HEK293 (cell line): ENCODE results near the gene TM2D3.
A peak's percentile ranks its signal among the peaks of the same experiment; 100 is the strongest.

Experiments used
- CTCF ChIA-PET: fragments of 350-600 bp; formaldehyde crosslinking; extraction: SDS; loops from one replicate; lab custom pipeline; 2021; ENCODE audit warnings: antibody characterized with exemption; lab: Yijun Ruan, JAX
- POLR2A ChIA-PET: fragments of 300-600 bp; formaldehyde crosslinking; extraction: SDS; loops from one replicate; lab custom pipeline; 2020; ENCODE audit warnings: antibody characterized with exemption, inconsistent platforms; lab: Yijun Ruan, JAX
- H3K27ac ChIP-seq: fragments of 200-500 bp; sonication (Bioruptor generic); 2 replicates; pipeline ENCODE4 v1.5.1; 2014; ENCODE audit warnings: low read depth, low read length, control low read depth, inconsistent platforms; ENCODE audit errors: extremely low read depth
- H3K36me3 ChIP-seq, 2 experiments: fragments of 200-500 bp in 1 of 2; sonication (Bioruptor generic) in 1 of 2; 1 replicate in 1 of 2; 2 replicates in 1 of 2; pipeline ENCODE4 v1.5.1; 2014 to 2017; ENCODE audit warnings: inconsistent platforms in 2 of 2, low read length in 2 of 2; ENCODE audit not compliant: control insufficient read depth in 2 of 2, insufficient read depth in 1 of 2
- H3K4me1 ChIP-seq: fragments of 200-500 bp; sonication (Bioruptor generic); 2 replicates; pipeline ENCODE4 v1.5.1; 2014; ENCODE audit warnings: mild to moderate bottlenecking, low read length, inconsistent platforms; ENCODE audit not compliant: control insufficient read depth, insufficient read depth
- H3K4me3 ChIP-seq: 2 replicates; pipeline ENCODE4 v1.5.1; 2011; ENCODE audit warnings: low read depth, mild to moderate bottlenecking, control low read depth, low read length, moderate library complexity
- H3K9me3 ChIP-seq: fragments of 200-500 bp; sonication (Bioruptor generic); 2 replicates; pipeline ENCODE4 v1.5.1; 2014; ENCODE audit warnings: low read depth, low read length, inconsistent platforms; ENCODE audit not compliant: control insufficient read depth, insufficient read depth
- ELK4 ChIP-seq: IDR thresholded peaks from 2 replicates; pipeline ENCODE4 v1.6.1; 2011; ENCODE audit warnings: mild to moderate bottlenecking, low read depth, low read length, borderline replicate concordance
- KLF17 ChIP-seq: fragments of 450-650 bp; formaldehyde crosslinking; IDR thresholded peaks from 2 replicates; pipeline ENCODE4 v1.5.1; 2016; ENCODE audit warnings: missing biosample characterization, missing genetic modification characterization
- PRDM1 ChIP-seq: fragments of 450-650 bp; formaldehyde crosslinking; IDR thresholded peaks from 2 replicates; pipeline ENCODE4; 2016; ENCODE audit warnings: missing biosample characterization, missing genetic modification characterization
- REPIN1 ChIP-seq: fragments of 450-650 bp; formaldehyde crosslinking; IDR thresholded peaks from 2 replicates; pipeline ENCODE4 v1.5.1; 2017; ENCODE audit warnings: missing biosample characterization, missing genetic modification characterization, low read depth
- SCRT2 ChIP-seq: fragments of 450-650 bp; formaldehyde crosslinking; IDR thresholded peaks from 2 replicates; pipeline ENCODE4 v1.5.1; 2016; ENCODE audit warnings: missing biosample characterization, missing genetic modification characterization
- SP2 ChIP-seq: fragments of 450-650 bp; formaldehyde crosslinking; IDR thresholded peaks from 2 replicates; pipeline ENCODE4 v1.5.1; 2016; ENCODE audit warnings: missing biosample characterization, missing genetic modification characterization
- WT1 ChIP-seq: fragments of 450-650 bp; formaldehyde crosslinking; IDR thresholded peaks from 2 replicates; pipeline ENCODE4 v1.5.1; 2016; ENCODE audit warnings: missing biosample characterization, missing genetic modification characterization
- ZBTB1 ChIP-seq: fragments of 450-650 bp; formaldehyde crosslinking; IDR thresholded peaks from 2 replicates; pipeline ENCODE4 v1.5.1; 2016; ENCODE audit warnings: missing biosample characterization, missing genetic modification characterization
- ZBTB11 ChIP-seq: fragments of 450-650 bp; formaldehyde crosslinking; conservative IDR thresholded peaks from 2 replicates; pipeline ENCODE4 v1.5.1; 2016; ENCODE audit warnings: low read depth, missing biosample characterization, missing genetic modification characterization
- ZBTB17 ChIP-seq: fragments of 450-650 bp; formaldehyde crosslinking; IDR thresholded peaks from 2 replicates; pipeline ENCODE4 v1.5.1; 2016; ENCODE audit warnings: missing biosample characterization, missing genetic modification characterization
- ZNF18 ChIP-seq: fragments of 450-650 bp; formaldehyde crosslinking; IDR thresholded peaks from 2 replicates; pipeline ENCODE4 v1.5.1; 2016; ENCODE audit warnings: missing biosample characterization, missing genetic modification characterization
- ZNF394 ChIP-seq: fragments of 450-650 bp; formaldehyde crosslinking; IDR thresholded peaks from 2 replicates; pipeline ENCODE4 v1.5.1; 2016; ENCODE audit warnings: missing biosample characterization, missing genetic modification characterization, mild to moderate bottlenecking, moderate library complexity, borderline replicate concordance
- ZNF404 ChIP-seq: fragments of 450-650 bp; formaldehyde crosslinking; IDR thresholded peaks from 2 replicates; pipeline ENCODE4 v1.5.1; 2017; ENCODE audit warnings: missing biosample characterization, missing genetic modification characterization
- ZNF433 ChIP-seq: fragments of 450-650 bp; formaldehyde crosslinking; IDR thresholded peaks from 2 replicates; pipeline ENCODE4 v1.5.1; 2016; ENCODE audit warnings: missing biosample characterization, missing genetic modification characterization, low read depth
- ZNF513 ChIP-seq: fragments of 450-650 bp; IDR thresholded peaks from 2 replicates; pipeline ENCODE4 v1.5.1; 2018; ENCODE audit warnings: missing biosample characterization, missing genetic modification characterization
- ZNF707 ChIP-seq: fragments of 450-650 bp; formaldehyde crosslinking; IDR thresholded peaks from 2 replicates; pipeline ENCODE4 v1.5.1; 2016; ENCODE audit warnings: missing biosample characterization, missing genetic modification characterization
- ZNF747 ChIP-seq: fragments of 450-650 bp; formaldehyde crosslinking; IDR thresholded peaks from 2 replicates; pipeline ENCODE4 v1.5.1; 2016; ENCODE audit warnings: missing biosample characterization, missing genetic modification characterization
- ZNF777 ChIP-seq: fragments of 450-650 bp; formaldehyde crosslinking; IDR thresholded peaks from 2 replicates; pipeline ENCODE4 v1.5.1; 2017; ENCODE audit warnings: missing biosample characterization, missing genetic modification characterization, borderline replicate concordance
- ZSCAN5A ChIP-seq: fragments of 450-650 bp; formaldehyde crosslinking; IDR thresholded peaks from 2 replicates; pipeline ENCODE4 v1.5.1; 2016; ENCODE audit warnings: missing biosample characterization, missing genetic modification characterization
- ZXDB ChIP-seq: fragments of 450-650 bp; formaldehyde crosslinking; IDR thresholded peaks from 2 replicates; pipeline ENCODE4 v1.5.1; 2016; ENCODE audit warnings: missing biosample characterization, missing genetic modification characterization

Gene TM2D3

GRCh38 chr15:101657968-101658784, 6.0 kb upstream of the TM2D3 start (continued):
- TF ChIP-seq KLF17 (tag by site-specific recombination), result no peak
- peak; percentile 64 for TF ChIP-seq ZNF18
- TF ChIP-seq ZSCAN5A (tag by site-specific recombination), result no peak
- TF ChIP-seq ZNF404 (tag by site-specific recombination), result no peak
- no peak for TF ChIP-seq ZBTB17 (tag by site-specific recombination)
- TF ChIP-seq ZBTB1, result no peak
- no peak for TF ChIP-seq SCRT2

GRCh38 chr15:101657171-101657570, 5.0 kb upstream of the TM2D3 start:
- peaks cover 5 to 17% of the 10 kb centered on the region in 2 experiments; a peak in 2 of 3 replicates for H3K36me3 ChIP-seq
- no peak for TF ChIP-seq ELK4
- no peak for TF ChIP-seq SP2 (tag by site-specific recombination)
- no peak for TF ChIP-seq ZNF394 (tag by site-specific recombination)
- no peak for TF ChIP-seq ZNF777
- TF ChIP-seq ZNF707, result no peak
- TF ChIP-seq PRDM1 (tag by site-specific recombination), result no peak
- no peak for TF ChIP-seq ZNF513 (tag by site-specific recombination)
- TF ChIP-seq WT1 (tag by site-specific recombination), result no peak
- TF ChIP-seq ZXDB, result no peak
- TF ChIP-seq REPIN1 (tag by site-specific recombination), result no peak
- TF ChIP-seq ZNF433, result no peak
- no peak for TF ChIP-seq ZBTB17 (tag by site-specific recombination)
- no peak for TF ChIP-seq ZNF747 (tag by site-specific recombination)
- no peak for TF ChIP-seq ZBTB11 (tag by site-specific recombination)
- TF ChIP-seq, all 188 proteins: peak for 0
- Histone ChIP-seq H3K4me1 (peaks cover 14% of the 10 kb centered on the region), H3K9me3 (no peaks in the 10 kb centered on the region), H3K4me3 (no peak overlapping the region), H3K27ac (no peak overlapping the region)
- POLR2A ChIA-PET, result no interaction called here
- CTCF ChIA-PET, result interaction anchor here (2.3 kb wide), 1 partner anchor 16 kb away, joined by 20 read pairs; no protein-coding TSS in a partner anchor
